Measurements from ENCODE around the gene FER1L5. TPM values are rescaled to one million over a fixed set of nuclear protein-coding genes. Genes with fewer than 3 reads are reported as not detected.

Gene FER1L5
- total RNA-seq, 1 experiment from 2014 or later: 0.91 TPM

DNA sequence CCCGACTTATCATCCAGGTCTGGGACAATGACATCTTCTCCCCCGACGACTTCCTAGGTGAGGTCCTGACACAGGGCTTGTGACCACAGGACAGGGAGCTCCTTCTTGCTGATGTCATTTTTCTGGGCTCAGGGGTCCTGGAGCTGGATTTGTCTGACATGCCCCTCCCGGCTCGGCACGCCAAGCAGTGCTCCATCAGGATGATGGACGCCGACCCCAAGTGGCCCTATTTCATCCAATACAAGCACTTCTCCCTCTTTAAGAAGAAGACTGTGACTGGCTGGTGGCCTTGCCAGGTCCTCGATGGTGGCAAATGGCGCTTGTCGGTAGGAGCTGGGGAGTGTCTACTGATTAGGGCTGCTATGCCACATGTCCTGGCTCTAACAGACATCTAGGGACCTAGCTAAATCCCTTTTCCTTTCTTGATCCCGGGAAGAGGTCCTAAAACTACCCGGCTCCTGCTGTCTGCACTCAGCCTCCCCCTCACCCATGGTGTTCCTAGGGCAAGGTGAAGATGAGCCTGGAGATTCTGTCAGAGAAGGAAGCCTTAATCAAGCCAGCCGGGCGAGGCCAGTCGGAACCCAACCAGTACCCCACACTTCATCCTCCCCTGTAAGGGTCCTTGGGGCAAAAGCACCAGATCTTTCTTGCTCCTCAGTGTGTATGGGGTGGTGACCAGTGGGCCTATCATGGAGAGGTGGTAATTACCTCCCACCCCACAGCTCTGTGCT lies 60.6 kb downstream of the FER1L5 start:
- H2AFZ ChIP-seq (ENCODE audit: low read depth, low read length, poor library complexity, severe bottlenecking): no peak overlapping the region
- ChIA-PET POLR2A (no interaction called here), RAD21 (ENCODE audit: low non-redundant PET in 1 of 2, low total read pairs in 2 of 2, uncharacterized antibody in 2 of 2, unreplicated experiment in 2 of 2) (interaction anchor here in 1 of 2 experiments (0.5 kb wide), 1 partner anchor 14 kb away, joined by 4 read pairs; no protein-coding TSS in a partner anchor), CTCF (no interaction called here)
- no peaks in the 10 kb centered on the region for H3K9me3 ChIP-seq (ENCODE audit: control insufficient read depth in 1 of 2, insufficient read depth in 1 of 2, low read depth in 1 of 2, low read length in 2 of 2)
- H3K4me2 ChIP-seq (ENCODE audit: low read length): no peak overlapping the region
- H3K27me3 ChIP-seq (ENCODE audit: insufficient read depth, low read length): no peaks in the 10 kb centered on the region
- intact Hi-C loops (cut with micrococcal nuclease): no loop called here
- H3K4me1 ChIP-seq (ENCODE audit: control insufficient read depth in 1 of 2, insufficient read depth in 2 of 2, low read length in 2 of 2): no peaks in the 10 kb centered on the region
- TSS peak; percentile 22 for BruUV-seq (replicated peaks)
- peaks cover 16 to 19% of the 10 kb centered on the region in 2 experiments; a peak in 3 of 4 replicates for H3K36me3 ChIP-seq (ENCODE audit: control insufficient read depth in 1 of 2, insufficient read depth in 2 of 2, low read length in 2 of 2)
- H3K79me2 ChIP-seq (ENCODE audit: insufficient read depth, low read length): no peaks in the 10 kb centered on the region
- ATAC-seq: no peak
- H3K27ac ChIP-seq (ENCODE audit: low read depth, low read length): no peak overlapping the region
- H3K9me2 ChIP-seq (ENCODE audit: insufficient read depth): no peaks in the 10 kb centered on the region
- no peak overlapping the region for H3K9ac ChIP-seq (ENCODE audit: low read length)
- no peak for DNase-seq (ENCODE audit: low read depth, low spot score)
- TF ChIP-seq POLR2AphosphoS5 (IDR thresholded peaks at IDR 0.05; ENCODE audit: low read depth, low read length): no peak
- TF ChIP-seq RAD21 (IDR thresholded peaks at IDR 0.05; ENCODE audit: low read depth): no peak
- no peak for TF ChIP-seq ZNF274 (IDR thresholded peaks at IDR 0.05; ENCODE audit: low read depth, low read length)
- TF ChIP-seq, protein P1, sequence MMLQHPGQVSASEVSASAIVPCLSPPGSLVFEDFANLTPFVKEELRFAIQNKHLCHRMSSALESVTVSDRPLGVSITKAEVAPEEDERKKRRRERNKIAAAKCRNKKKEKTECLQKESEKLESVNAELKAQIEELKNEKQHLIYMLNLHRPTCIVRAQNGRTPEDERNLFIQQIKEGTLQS (IDR thresholded peaks at IDR 0.05): no peak
- TF ChIP-seq EZH2 (IDR thresholded peaks at IDR 0.05): no peak
- TF ChIP-seq FOSL1 (IDR thresholded peaks at IDR 0.05; ENCODE audit: low read depth): no peak
- TF ChIP-seq YY1 (IDR thresholded peaks at IDR 0.05; ENCODE audit: extremely low read depth, insufficient replicate concordance, low read depth, low read length): no peak
- TF ChIP-seq, protein P2, sequence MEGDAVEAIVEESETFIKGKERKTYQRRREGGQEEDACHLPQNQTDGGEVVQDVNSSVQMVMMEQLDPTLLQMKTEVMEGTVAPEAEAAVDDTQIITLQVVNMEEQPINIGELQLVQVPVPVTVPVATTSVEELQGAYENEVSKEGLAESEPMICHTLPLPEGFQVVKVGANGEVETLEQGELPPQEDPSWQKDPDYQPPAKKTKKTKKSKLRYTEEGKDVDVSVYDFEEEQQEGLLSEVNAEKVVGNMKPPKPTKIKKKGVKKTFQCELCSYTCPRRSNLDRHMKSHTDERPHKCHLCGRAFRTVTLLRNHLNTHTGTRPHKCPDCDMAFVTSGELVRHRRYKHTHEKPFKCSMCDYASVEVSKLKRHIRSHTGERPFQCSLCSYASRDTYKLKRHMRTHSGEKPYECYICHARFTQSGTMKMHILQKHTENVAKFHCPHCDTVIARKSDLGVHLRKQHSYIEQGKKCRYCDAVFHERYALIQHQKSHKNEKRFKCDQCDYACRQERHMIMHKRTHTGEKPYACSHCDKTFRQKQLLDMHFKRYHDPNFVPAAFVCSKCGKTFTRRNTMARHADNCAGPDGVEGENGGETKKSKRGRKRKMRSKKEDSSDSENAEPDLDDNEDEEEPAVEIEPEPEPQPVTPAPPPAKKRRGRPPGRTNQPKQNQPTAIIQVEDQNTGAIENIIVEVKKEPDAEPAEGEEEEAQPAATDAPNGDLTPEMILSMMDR (IDR thresholded peaks at IDR 0.05 in 2 of 3, conservative IDR thresholded peaks at IDR 0.05 in 1 of 3; ENCODE audit: borderline replicate concordance in 1 of 3, insufficient read depth in 1 of 3, low read depth in 2 of 3, low read length in 2 of 3): no peak
- H3K4me3 ChIP-seq (replicated peaks in 1 of 2; ENCODE audit: low read depth in 1 of 2, low read length in 2 of 2): no peak overlapping the region
- H4K20me1 ChIP-seq (ENCODE audit: insufficient read depth): no peaks in the 10 kb centered on the region
